ENCODE results near the gene CREB3L2.
"Not testable (repeated sequence)": the region's sequence is repeated elsewhere in the genome, so short reads cannot be mapped to it uniquely, and the experiment has no call there.

CREB3L2 gene

GRCh38 chr7:137844677-137845425 lies 157.0 kb downstream of the CREB3L2 start:
- CTCF ChIA-PET, result no interaction called here
- peaks cover 65% of the 10 kb centered on the region for H3K27me3 Mint-ChIP-seq
- H3K4me3 Mint-ChIP-seq, result no peak overlapping the region
- no peaks in the 10 kb centered on the region for H3K36me3 Mint-ChIP-seq
- DNase-seq, result no peak
- peaks cover 4% of the 10 kb centered on the region for H3K4me1 Mint-ChIP-seq
- no peaks in the 10 kb centered on the region for H3K9me3 Mint-ChIP-seq
- H3K27ac Mint-ChIP-seq, result no peak overlapping the region

- DNase-seq, result no peak
- Mint-ChIP-seq H3K36me3 (no peaks in the 10 kb centered on the region), H3K4me1 (no peaks in the 10 kb centered on the region), H3K9me3 (no peaks in the 10 kb centered on the region), H3K27me3 (peaks cover 36% of the 10 kb centered on the region), H3K4me3 (no peak overlapping the region), H3K27ac (no peak overlapping the region)
- CTCF ChIA-PET, result interaction anchor here (0.6 to 1.6 kb wide), 2 partner anchors 184 to 325 kb away, joined by 3 read pairs; no protein-coding TSS in a partner anchor
These were observed 161.7 kb downstream of the CREB3L2 start for GRCh38 chr7:137839903-137840779.

DNA sequence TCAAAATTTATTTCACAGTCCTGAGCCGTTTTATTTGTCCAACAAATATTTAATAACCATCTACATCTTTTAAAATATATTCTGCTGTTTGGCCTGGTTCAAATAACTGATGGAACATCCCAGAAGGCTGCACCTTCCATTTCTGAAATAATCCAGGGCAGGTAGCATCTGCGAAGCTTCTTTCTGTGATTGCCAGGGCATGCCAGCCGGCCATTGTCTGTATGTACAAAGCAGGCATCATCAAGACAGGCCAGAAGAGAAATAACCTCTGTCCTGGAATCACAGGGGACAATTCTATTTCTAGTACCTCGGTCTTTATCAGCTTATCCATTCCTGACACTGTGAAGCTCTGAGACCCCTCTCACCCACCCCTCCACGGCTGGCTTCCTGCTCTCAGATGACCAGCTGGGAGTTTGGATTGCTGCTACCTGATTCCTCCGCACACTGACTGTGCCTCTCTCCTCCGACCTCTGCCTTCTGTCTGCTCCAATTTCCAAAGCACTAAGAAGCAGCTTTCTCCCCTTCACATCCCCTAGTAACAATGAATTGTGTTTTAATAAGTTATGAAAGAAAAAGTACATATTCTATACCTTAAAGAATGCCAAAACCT lies 163.1 kb downstream of the CREB3L2 start:
- CTCF ChIA-PET, result no interaction called here
- Mint-ChIP-seq H3K27ac (no peak overlapping the region), H3K4me1 (no peaks in the 10 kb centered on the region), H3K9me3 (no peaks in the 10 kb centered on the region), H3K27me3 (peaks cover 24% of the 10 kb centered on the region), H3K4me3 (no peak overlapping the region), H3K36me3 (no peaks in the 10 kb centered on the region)
- DNase-seq, result no peak

DNA sequence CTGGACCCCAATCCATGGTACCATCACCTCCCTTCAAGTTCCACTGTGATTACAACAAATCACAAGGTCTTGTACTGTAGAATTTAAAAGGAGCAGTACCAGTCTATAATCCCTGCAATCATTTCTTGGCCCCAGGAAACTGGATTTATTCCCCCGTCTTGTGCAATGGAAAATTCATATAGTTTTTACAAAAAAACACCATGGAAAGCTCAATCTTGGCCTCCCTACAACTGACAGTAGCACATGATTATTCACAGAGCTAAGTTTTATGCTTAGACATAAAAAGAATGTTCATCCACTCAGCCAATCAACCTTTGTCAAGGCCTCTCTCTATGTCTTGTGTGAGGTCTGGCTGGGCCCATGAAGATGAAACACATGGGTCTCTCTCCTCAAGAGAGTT lies 165.3 kb downstream of the CREB3L2 start:
- H3K4me3 Mint-ChIP-seq, result no peak overlapping the region
- no peaks in the 10 kb centered on the region for H3K4me1 Mint-ChIP-seq
- DNase-seq, result no peak
- peaks cover 13% of the 10 kb centered on the region for H3K27me3 Mint-ChIP-seq
- no peaks in the 10 kb centered on the region for H3K36me3 Mint-ChIP-seq
- H3K9me3 Mint-ChIP-seq, result peaks cover 11% of the 10 kb centered on the region
- H3K27ac Mint-ChIP-seq, result no peak overlapping the region
- CTCF ChIA-PET, result no interaction called here

DNA sequence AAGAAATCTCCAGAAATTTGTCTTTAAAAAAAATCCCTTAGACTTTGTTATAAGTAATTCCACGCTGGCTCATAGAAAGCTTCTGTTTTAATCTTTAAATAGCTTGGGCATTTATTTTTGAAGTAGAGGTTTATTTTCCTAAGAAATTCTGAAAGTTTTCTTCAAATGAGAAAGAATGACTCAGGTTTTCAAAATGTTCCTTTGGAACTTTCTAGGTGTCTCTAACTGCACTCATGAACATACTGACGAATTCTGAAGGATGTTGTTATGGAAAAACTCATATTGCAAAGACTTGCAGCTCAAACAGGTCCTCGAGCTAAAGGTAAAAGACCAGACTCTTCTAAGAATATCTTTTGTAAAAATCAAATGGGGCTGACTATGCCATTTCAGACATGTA lies 165.8 kb downstream of the CREB3L2 start:
- no peak overlapping the region for H3K27ac Mint-ChIP-seq
- H3K4me3 Mint-ChIP-seq, result no peak overlapping the region
- H3K36me3 Mint-ChIP-seq, result no peaks in the 10 kb centered on the region
- CTCF ChIA-PET, result no interaction called here
- H3K4me1 Mint-ChIP-seq, result no peaks in the 10 kb centered on the region
- H3K9me3 Mint-ChIP-seq, result peaks cover 13% of the 10 kb centered on the region
- no peak for DNase-seq
- peaks cover 10% of the 10 kb centered on the region for H3K27me3 Mint-ChIP-seq

DNA sequence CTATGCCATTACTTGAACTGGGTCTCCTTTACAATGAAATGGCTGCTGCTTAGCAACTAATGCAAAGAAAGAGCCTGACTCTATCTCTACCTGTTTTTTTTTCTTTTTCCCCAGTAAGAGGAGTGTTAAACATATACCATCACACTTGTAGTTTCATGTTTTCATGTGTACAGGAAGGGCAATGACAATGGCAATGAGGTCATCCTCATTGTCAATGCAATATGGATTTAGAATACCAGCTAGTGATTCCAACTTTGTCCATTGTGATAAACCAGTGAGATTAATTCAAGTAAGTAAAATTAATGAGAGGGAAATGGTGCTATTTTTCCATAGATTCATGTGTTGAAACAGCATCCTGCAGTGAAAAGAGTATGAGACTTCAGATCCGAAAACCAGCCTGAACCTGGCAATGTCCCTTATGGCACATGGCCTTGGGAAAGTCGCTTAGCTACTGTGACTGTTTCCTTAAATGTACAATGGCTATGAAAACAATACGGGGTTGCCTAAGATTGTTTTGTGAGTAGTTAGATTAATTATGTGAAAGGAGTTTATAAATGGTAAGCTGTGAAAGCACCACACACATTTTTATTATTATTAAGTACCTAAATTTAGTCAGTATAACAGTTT lies 166.3 kb downstream of the CREB3L2 start:
- H3K27me3 Mint-ChIP-seq, result peaks cover 7% of the 10 kb centered on the region
- no peak overlapping the region for H3K4me3 Mint-ChIP-seq
- no peaks in the 10 kb centered on the region for H3K4me1 Mint-ChIP-seq
- no peak for DNase-seq
- H3K27ac Mint-ChIP-seq, result no peak overlapping the region
- H3K9me3 Mint-ChIP-seq, result peaks cover 14% of the 10 kb centered on the region
- H3K36me3 Mint-ChIP-seq, result no peaks in the 10 kb centered on the region
- CTCF ChIA-PET, result no interaction called here

DNA sequence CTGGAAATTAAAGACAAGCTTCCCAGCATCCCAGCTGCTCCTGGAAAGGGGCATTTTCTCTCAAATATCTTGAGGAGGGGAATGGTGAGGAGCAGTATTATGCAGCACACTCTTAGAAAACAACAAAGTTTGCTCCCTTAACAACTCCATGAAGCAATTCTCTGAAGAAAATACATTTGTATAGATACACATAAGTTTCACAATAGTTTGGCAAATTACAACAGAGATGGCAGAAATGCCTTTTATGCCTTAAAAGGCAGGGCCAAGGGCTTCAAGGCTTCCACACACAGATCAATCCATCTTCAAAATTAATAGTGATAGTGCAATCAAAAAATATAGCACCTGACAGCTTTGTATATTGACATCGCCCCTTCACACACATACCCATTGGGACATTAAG lies 167.3 kb downstream of the CREB3L2 start:
- peaks cover 7% of the 10 kb centered on the region for H3K27me3 Mint-ChIP-seq
- no peaks in the 10 kb centered on the region for H3K4me1 Mint-ChIP-seq
- peaks cover 14% of the 10 kb centered on the region for H3K9me3 Mint-ChIP-seq
- H3K36me3 Mint-ChIP-seq, result no peaks in the 10 kb centered on the region
- DNase-seq, result no peak
- no peak overlapping the region for H3K27ac Mint-ChIP-seq
- no peak overlapping the region for H3K4me3 Mint-ChIP-seq
- CTCF ChIA-PET, result no interaction called here

DNA sequence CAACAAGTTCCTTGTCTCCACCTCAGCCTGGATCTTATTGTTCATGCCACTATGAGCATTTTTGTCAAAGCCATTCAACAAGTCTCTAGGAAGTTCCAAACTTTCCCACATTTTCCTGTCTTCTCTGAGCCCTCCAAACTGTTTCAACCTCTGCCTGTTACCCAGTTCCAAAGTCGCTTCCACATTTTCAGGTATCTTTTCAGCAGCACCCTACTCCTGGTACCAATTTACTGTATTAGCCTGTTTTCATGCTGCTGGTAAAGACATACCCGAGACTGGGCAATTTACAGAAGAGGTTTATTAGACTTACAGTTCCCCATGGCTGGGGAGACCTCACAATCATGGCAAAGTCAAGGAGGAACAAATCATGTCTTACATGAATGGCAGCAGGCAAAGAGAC lies 168.9 kb downstream of the CREB3L2 start:
- H3K36me3 Mint-ChIP-seq, H3K4me3 Mint-ChIP-seq, H3K27ac Mint-ChIP-seq, CTCF ChIA-PET, DNase-seq, H3K4me1 Mint-ChIP-seq, H3K27me3 Mint-ChIP-seq: not testable (repeated sequence)
- peaks cover 14% of the 10 kb centered on the region for H3K9me3 Mint-ChIP-seq

DNA sequence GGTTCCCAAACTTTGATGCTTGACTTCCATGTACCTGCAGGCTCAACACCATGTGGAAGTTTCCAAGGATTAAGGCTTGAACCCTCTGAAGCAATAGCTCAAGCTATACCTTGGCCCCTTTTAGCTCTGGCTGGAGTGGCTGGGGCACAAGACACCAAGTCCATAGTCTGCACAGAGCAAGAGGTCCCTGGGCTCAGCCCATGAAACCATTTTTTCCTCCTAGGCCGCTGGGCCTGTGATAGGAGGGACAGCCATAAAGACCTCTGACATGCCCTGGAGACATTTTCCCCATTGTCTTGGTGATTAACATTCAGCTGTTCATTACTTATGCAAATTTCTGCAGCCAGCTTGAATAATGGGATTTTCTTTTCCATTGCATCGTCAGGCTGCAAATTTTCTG lies 169.5 kb downstream of the CREB3L2 start:
- no peaks in the 10 kb centered on the region for H3K4me1 Mint-ChIP-seq
- H3K36me3 Mint-ChIP-seq, result no peaks in the 10 kb centered on the region
- H3K9me3 Mint-ChIP-seq, result peaks cover 14% of the 10 kb centered on the region
- no peak overlapping the region for H3K4me3 Mint-ChIP-seq
- H3K27me3 Mint-ChIP-seq, result peaks cover 3% of the 10 kb centered on the region
- DNase-seq, result no peak
- no peak overlapping the region for H3K27ac Mint-ChIP-seq
- CTCF ChIA-PET, result no interaction called here

GRCh38 chr7:137831555-137831954 lies 170.3 kb downstream of the CREB3L2 start:
- H3K36me3 Mint-ChIP-seq, H3K4me1 Mint-ChIP-seq, H3K27me3 Mint-ChIP-seq, DNase-seq, H3K27ac Mint-ChIP-seq, CTCF ChIA-PET, H3K4me3 Mint-ChIP-seq: not testable (repeated sequence)
- H3K9me3 Mint-ChIP-seq, result peaks cover 14% of the 10 kb centered on the region

GRCh38 chr7:137829337-137829992 lies 172.4 kb downstream of the CREB3L2 start:
- Mint-ChIP-seq H3K4me3 (no peak overlapping the region), H3K27me3 (no peaks in the 10 kb centered on the region), H3K36me3 (no peaks in the 10 kb centered on the region), H3K9me3 (peaks cover 14% of the 10 kb centered on the region), H3K4me1 (no peaks in the 10 kb centered on the region), H3K27ac (no peak overlapping the region)
- CTCF ChIA-PET, result no interaction called here
- DNase-seq, result no peak

- Mint-ChIP-seq H3K4me3 (no peak overlapping the region), H3K27me3 (no peaks in the 10 kb centered on the region), H3K27ac (no peak overlapping the region), H3K9me3 (peaks cover 12% of the 10 kb centered on the region), H3K36me3 (no peaks in the 10 kb centered on the region), H3K4me1 (no peaks in the 10 kb centered on the region)
- CTCF ChIA-PET, result no interaction called here
- DNase-seq, result no peak
These were observed 173.4 kb downstream of the CREB3L2 start for GRCh38 chr7:137828456-137828855.

- DNase-seq, result no peak
- Mint-ChIP-seq H3K27me3 (peaks cover 9% of the 10 kb centered on the region), H3K4me1 (no peaks in the 10 kb centered on the region), H3K4me3 (no peak overlapping the region), H3K36me3 (no peaks in the 10 kb centered on the region), H3K27ac (no peak overlapping the region), H3K9me3 (no peaks in the 10 kb centered on the region)
- CTCF ChIA-PET, result no interaction called here
These were observed 176.4 kb downstream of the CREB3L2 start for GRCh38 chr7:137825489-137825888.
